ENCODE data around the gene BABAM2.
"Not testable (repeated sequence)": the region's sequence is repeated elsewhere in the genome, so short reads cannot be mapped to it uniquely, and the experiment has no call there.

The BABAM2 gene

GRCh38 chr2:27954221-27954673 lies 63.7 kb downstream of the BABAM2 start:
- no peak for DNase-seq

GRCh38 chr2:27954771-27955383 lies 64.3 kb downstream of the BABAM2 start:
- DNase-seq: peak; percentile 11

- no peak for DNase-seq
Observed at GRCh38 chr2:27955384-27956161, 65.0 kb downstream of the BABAM2 start.

GRCh38 chr2:27956888-27957287 lies 66.4 kb downstream of the BABAM2 start:
- DNase-seq: no peak

GRCh38 chr2:27958711-27959378 lies 68.3 kb downstream of the BABAM2 start:
- no peak for DNase-seq

GRCh38 chr2:27959496-27959895 lies 69.0 kb downstream of the BABAM2 start:
- DNase-seq: no peak

GRCh38 chr2:27960237-27960912 lies 69.8 kb downstream of the BABAM2 start:
- no peak for DNase-seq

GRCh38 chr2:27962006-27962405 lies 71.5 kb downstream of the BABAM2 start:
- no peak for DNase-seq

- DNase-seq: no peak
Observed at GRCh38 chr2:27963472-27963871, 72.9 kb downstream of the BABAM2 start.

- no peak for DNase-seq
Observed at GRCh38 chr2:27964067-27964466, 73.5 kb downstream of the BABAM2 start.

GRCh38 chr2:27965841-27966240 lies 75.3 kb downstream of the BABAM2 start:
- DNase-seq: no peak

GRCh38 chr2:27966466-27966865 lies 75.9 kb downstream of the BABAM2 start:
- no peak for DNase-seq

- no peak for DNase-seq
Observed at GRCh38 chr2:27967076-27967475, 76.5 kb downstream of the BABAM2 start.

- DNase-seq: not testable (repeated sequence)
Observed at GRCh38 chr2:27968045-27968444, 77.5 kb downstream of the BABAM2 start.

- not testable (repeated sequence) for DNase-seq
Observed at GRCh38 chr2:27968957-27969356, 78.4 kb downstream of the BABAM2 start.

- DNase-seq: no peak
Observed at GRCh38 chr2:27972311-27972710, 81.8 kb downstream of the BABAM2 start.

- no peak for DNase-seq
Observed at GRCh38 chr2:27973592-27973991, 83.1 kb downstream of the BABAM2 start.

- no peak for DNase-seq
Observed at GRCh38 chr2:27976308-27976707, 85.8 kb downstream of the BABAM2 start.

GRCh38 chr2:27977731-27978312 lies 87.3 kb downstream of the BABAM2 start:
- no peak for DNase-seq

GRCh38 chr2:27978761-27979160 lies 88.2 kb downstream of the BABAM2 start:
- DNase-seq: not testable (repeated sequence)

- no peak for DNase-seq
Observed at GRCh38 chr2:27980242-27980641, 89.7 kb downstream of the BABAM2 start.

GRCh38 chr2:27984153-27984552 lies 93.6 kb downstream of the BABAM2 start:
- no peak for DNase-seq

GRCh38 chr2:27988306-27988705 lies 97.8 kb downstream of the BABAM2 start:
- no peak for DNase-seq

Measured in stimulated activated CD4-positive, alpha-beta T cell treated with anti-CD3 and anti-CD28 coated beads, Interleukin-12 subunit alpha, Interleukin-12 subunit beta, amount 100 ng/mL, for 4 hours (primary cell).